ENCODE results near the gene LRP1B.
"Not testable (repeated sequence)": the region's sequence is repeated elsewhere in the genome, so short reads cannot be mapped to it uniquely, and the experiment has no call there.

LRP1B gene

GRCh38 chr2:142100139-142100873 is 30.5 kb downstream of the LRP1B start:
- DNase-seq = no peak

GRCh38 chr2:142097711-142098110 is 33.1 kb downstream of the LRP1B start:
- DNase-seq = no peak

GRCh38 chr2:142095647-142096046 is 35.2 kb downstream of the LRP1B start:
- DNase-seq = no peak

GRCh38 chr2:142094233-142094632 is 36.6 kb downstream of the LRP1B start:
- DNase-seq = no peak

- no peak for DNase-seq
Measured at GRCh38 chr2:142088058-142088568, 42.7 kb downstream of the LRP1B start.

GRCh38 chr2:142087585-142087984 is 43.2 kb downstream of the LRP1B start:
- DNase-seq = not testable (repeated sequence)

GRCh38 chr2:142082368-142082767 is 48.4 kb downstream of the LRP1B start:
- DNase-seq = no peak

- DNase-seq = no peak
Measured at GRCh38 chr2:142076317-142076716, 54.5 kb downstream of the LRP1B start.

GRCh38 chr2:142075826-142076225 is 55.0 kb downstream of the LRP1B start:
- DNase-seq = no peak

- DNase-seq = no peak
Measured at GRCh38 chr2:142069251-142069888, 61.4 kb downstream of the LRP1B start.

GRCh38 chr2:142065700-142066099 is 65.1 kb downstream of the LRP1B start:
- no peak for DNase-seq

- DNase-seq = no peak
Measured at GRCh38 chr2:142065156-142065555, 65.7 kb downstream of the LRP1B start.

- DNase-seq = no peak
Measured at GRCh38 chr2:142061733-142062132, 69.1 kb downstream of the LRP1B start.

GRCh38 chr2:142058149-142058548 is 72.7 kb downstream of the LRP1B start:
- no peak for DNase-seq

GRCh38 chr2:142056784-142057183 is 74.0 kb downstream of the LRP1B start:
- no peak for DNase-seq

- DNase-seq = no peak
Measured at GRCh38 chr2:142052220-142052863, 78.5 kb downstream of the LRP1B start.

GRCh38 chr2:142048581-142048980 is 82.2 kb downstream of the LRP1B start:
- no peak for DNase-seq

GRCh38 chr2:142045641-142046040 is 85.2 kb downstream of the LRP1B start:
- no peak for DNase-seq

GRCh38 chr2:142044197-142044596 is 86.6 kb downstream of the LRP1B start:
- no peak for DNase-seq

- no peak for DNase-seq
Measured at GRCh38 chr2:142042536-142043199, 88.1 kb downstream of the LRP1B start.

GRCh38 chr2:142041996-142042395 is 88.8 kb downstream of the LRP1B start:
- no peak for DNase-seq

- DNase-seq = no peak
Measured at GRCh38 chr2:142041105-142041504, 89.7 kb downstream of the LRP1B start.

- no peak for DNase-seq
Measured at GRCh38 chr2:142040556-142040955, 90.3 kb downstream of the LRP1B start.

Measured in NCI-H146 (cell line).